Thyroid gland (tissue), 4 donors: Measurements from ENCODE around the gene MRM2. TPM values are rescaled to one million over a fixed set of nuclear protein-coding genes. Genes with fewer than 3 reads are reported as not detected.

Experiments used
- DNase-seq, 2 donors: peaks; one replicate each; pipeline ENCODE4 v3.0.0-alpha.2; 2019
- H3K27ac ChIP-seq, 3 donors: fragments of 200-600 bp; sonication (generic); 1 replicate in 2 of 3; 2 replicates in 1 of 3; pipeline ENCODE4 v1.5.1; 2016 to 2019; ENCODE audit warnings: mild to moderate bottlenecking in 1 of 3, moderate library complexity in 1 of 3
- H3K27me3 ChIP-seq: fragments of 200-600 bp; sonication (generic); one replicate; pipeline ENCODE4 v1.5.1; 2019
- H3K36me3 ChIP-seq, 2 donors: fragments of 200-600 bp; sonication (generic); one replicate each; pipeline ENCODE4 v1.5.1; 2016 to 2019
- H3K4me1 ChIP-seq, 2 donors: fragments of 200-600 bp; sonication (generic); one replicate each; pipeline ENCODE4 v1.5.1; 2017 to 2019
- H3K4me3 ChIP-seq, 3 donors: fragments of 200-600 bp; sonication (generic); replicated peaks in 1 of 3; 1 replicate in 2 of 3; 2 replicates in 1 of 3; pipeline ENCODE4 v1.5.1; 2016; ENCODE audit warnings: mild to moderate bottlenecking in 1 of 3
- H3K9me3 ChIP-seq: fragments of 200-600 bp; sonication (generic); one replicate; pipeline ENCODE4 v1.5.1; 2017
- POLR2A ChIP-seq, 2 donors: fragments of 450-650 bp; IDR thresholded peaks; one replicate each; pipeline ENCODE4 v1.6.1; 2017; ENCODE audit warnings: antibody characterized with exemption in 2 of 2, mild to moderate bottlenecking in 2 of 2, moderate library complexity in 1 of 2
- WGBS, 2 donors: methylation state at CpG; one replicate each; pipeline ENCODE4 v1.1.5; 2017; 5-methylcytosine and 5-hydroxymethylcytosine counted together
- intact Hi-C: fragments of 100-400 bp; cut with DNase I; formaldehyde crosslinking; loops from one replicate; pipeline ENCODE4 v1.15.1; 2023
- total RNA-seq, 4 donors: library from RNA; depleted of rRNA; stranded (reverse); fragments of >200 nt; gene quantifications; one replicate each; pipeline ENCODE4 v1.2.3, GENCODE V29; 2016
- TF ChIP-seq, protein P1 (sequence below), 6 experiments: fragments of 200-600 bp in 3 of 6; fragments of 450-650 bp in 3 of 6; sonication (generic) in 3 of 6; IDR thresholded peaks; one replicate each; pipeline ENCODE4 v1.5.1; 2016 to 2019; ENCODE audit warnings: antibody characterized with exemption in 6 of 6, mild to moderate bottlenecking in 2 of 6, inconsistent platforms in 1 of 6, moderate library complexity in 1 of 6

Gene MRM2
- total RNA-seq, 4 donors from 2014 or later = 14.7 to 23.8 (median 18.2) TPM

DNA sequence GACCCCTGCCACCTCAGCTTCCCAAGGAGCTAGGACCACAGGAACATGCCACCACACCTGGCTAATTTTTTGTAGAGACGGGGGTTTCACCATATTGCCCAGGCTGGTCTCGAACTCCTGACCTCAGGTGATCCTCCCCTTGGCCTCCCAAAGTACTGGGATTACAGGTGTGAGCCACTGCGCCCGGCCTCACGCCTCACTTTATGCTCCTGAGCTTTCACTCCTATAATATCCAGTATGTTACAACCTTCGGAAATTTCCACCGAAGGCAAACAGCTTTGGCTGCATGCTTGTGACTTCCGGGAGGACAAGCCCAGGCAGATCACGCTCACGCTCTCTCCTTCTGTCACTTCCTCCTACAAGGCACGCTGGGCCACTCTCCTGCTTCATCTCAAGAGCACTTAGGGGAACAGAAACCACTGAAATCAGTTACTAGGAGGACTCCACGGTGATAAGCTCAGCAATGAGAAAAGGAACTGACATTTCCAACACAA is 4.8 kb downstream of the MRM2 start:
- no peak for DNase-seq
- intact Hi-C loops = no loop called here
- 80 to 86% methylated on average over 12 of the region's 12 CpGs for WGBS, 2 donors
- Histone ChIP-seq H3K4me1 (peaks cover 13 to 15% of the 10 kb centered on the region in 2 donors), H3K4me3 (no peak overlapping the region), H3K27ac (no peak overlapping the region), H3K27me3 (no peaks in the 10 kb centered on the region), H3K36me3 (peaks cover 23 to 31% of the 10 kb centered on the region in 2 donors), H3K9me3 (no peaks in the 10 kb centered on the region)
- no peak for TF ChIP-seq POLR2A (IDR thresholded peaks at IDR 0.05)
- TF ChIP-seq, protein P1, sequence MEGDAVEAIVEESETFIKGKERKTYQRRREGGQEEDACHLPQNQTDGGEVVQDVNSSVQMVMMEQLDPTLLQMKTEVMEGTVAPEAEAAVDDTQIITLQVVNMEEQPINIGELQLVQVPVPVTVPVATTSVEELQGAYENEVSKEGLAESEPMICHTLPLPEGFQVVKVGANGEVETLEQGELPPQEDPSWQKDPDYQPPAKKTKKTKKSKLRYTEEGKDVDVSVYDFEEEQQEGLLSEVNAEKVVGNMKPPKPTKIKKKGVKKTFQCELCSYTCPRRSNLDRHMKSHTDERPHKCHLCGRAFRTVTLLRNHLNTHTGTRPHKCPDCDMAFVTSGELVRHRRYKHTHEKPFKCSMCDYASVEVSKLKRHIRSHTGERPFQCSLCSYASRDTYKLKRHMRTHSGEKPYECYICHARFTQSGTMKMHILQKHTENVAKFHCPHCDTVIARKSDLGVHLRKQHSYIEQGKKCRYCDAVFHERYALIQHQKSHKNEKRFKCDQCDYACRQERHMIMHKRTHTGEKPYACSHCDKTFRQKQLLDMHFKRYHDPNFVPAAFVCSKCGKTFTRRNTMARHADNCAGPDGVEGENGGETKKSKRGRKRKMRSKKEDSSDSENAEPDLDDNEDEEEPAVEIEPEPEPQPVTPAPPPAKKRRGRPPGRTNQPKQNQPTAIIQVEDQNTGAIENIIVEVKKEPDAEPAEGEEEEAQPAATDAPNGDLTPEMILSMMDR (IDR thresholded peaks at IDR 0.05) = no peak

DNA sequence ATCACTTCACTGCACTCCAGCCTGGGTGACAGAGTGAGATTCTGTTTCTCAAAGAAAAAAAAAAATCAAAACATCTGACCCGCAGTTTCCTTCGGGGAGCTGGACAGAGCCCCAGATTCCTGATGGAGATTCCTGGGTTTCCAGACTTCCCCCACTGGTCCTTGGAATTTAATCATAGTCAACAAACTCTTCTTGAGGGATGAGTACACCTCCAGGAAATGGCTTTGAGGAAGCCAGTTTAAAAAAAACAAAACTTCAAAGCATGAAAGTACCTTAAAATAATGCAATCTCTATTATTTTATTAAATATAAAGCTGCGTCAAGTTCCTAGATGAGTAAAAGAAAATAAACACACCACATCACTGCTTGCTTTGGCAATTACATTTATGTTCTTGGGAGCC is 8.1 kb downstream of the MRM2 start:
- Histone ChIP-seq H3K27ac (no peak overlapping the region), H3K4me3 (no peak overlapping the region), H3K9me3 (no peaks in the 10 kb centered on the region), H3K36me3 (peaks cover 17 to 27% of the 10 kb centered on the region in 2 donors), H3K27me3 (no peaks in the 10 kb centered on the region), H3K4me1 (peaks cover 17 to 18% of the 10 kb centered on the region in 2 donors)
- intact Hi-C loops = no loop called here
- 84 to 86% methylated on average over 3 of the region's 3 CpGs for WGBS, 2 donors
- DNase-seq = no peak
- TF ChIP-seq, protein P1 (IDR thresholded peaks at IDR 0.05) = no peak
- TF ChIP-seq POLR2A (IDR thresholded peaks at IDR 0.05) = no peak

DNA sequence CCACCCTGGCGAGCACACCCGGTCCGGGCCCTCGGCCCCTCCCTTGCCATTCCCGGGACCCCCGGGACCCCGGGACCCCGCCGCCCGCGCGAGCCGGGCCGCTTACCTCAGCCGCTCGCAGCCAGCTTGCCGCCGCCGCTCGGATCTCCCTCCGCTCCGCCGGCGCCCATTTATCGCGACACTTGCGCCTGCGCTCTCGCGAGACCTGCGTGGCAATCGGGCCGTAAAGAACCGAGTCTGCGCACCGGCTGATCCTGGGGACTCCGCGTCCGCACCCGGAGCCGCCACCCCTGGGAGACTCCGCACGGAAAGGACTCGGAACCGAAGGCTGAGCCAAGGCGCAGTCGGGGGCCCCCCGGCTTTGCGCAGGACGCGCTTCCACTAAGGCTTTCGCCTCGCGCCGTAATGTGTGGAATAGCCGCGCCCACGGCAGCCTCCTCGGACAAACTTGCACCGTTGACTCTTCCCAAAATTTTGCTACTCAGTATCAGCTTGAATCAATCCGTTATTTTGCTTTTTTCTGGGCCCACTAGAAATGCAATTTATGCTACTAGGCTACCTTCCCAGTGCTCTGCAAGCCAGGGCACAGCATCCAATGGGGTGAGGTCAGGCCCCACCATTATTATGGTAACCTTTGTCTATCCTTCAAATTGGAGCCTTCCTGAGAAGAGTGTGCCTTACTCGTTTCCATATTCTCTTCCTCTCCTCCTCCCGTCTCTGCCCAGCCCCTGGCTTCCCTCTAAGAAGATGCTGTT is 9.1 kb downstream of the MRM2 start, which contains the start of gene MAD1L1:
Gene MAD1L1 (minus strand): TSS at position 180 of the 755 bp plus-strand sequence. CDS start 2,812 bp downstream, outside the sequence.
- Histone ChIP-seq H3K36me3 (peaks cover 10 to 20% of the 10 kb centered on the region in 2 donors), H3K4me3 (peak within 1 kb of the TSS; percentile 7 to 100 (median 81)), H3K27ac (peak within 1 kb of the TSS in 2 of 3 donors; percentile 57 to 68), H3K27me3 (no peaks in the 10 kb centered on the region), H3K4me1 (peaks cover 17 to 18% of the 10 kb centered on the region in 2 donors), H3K9me3 (no peaks in the 10 kb centered on the region)
- 0 to 2% methylated on average over 6 to 21 of the region's 63 CpGs for WGBS, 2 donors
- intact Hi-C loops = no loop called here
- TF ChIP-seq POLR2A (IDR thresholded peaks at IDR 0.05) = peak in 1 of 2 donors; percentile 65
- TF ChIP-seq, protein P1 (IDR thresholded peaks at IDR 0.05) = no peak
- DNase-seq = peak; percentile 87 to 91

DNA sequence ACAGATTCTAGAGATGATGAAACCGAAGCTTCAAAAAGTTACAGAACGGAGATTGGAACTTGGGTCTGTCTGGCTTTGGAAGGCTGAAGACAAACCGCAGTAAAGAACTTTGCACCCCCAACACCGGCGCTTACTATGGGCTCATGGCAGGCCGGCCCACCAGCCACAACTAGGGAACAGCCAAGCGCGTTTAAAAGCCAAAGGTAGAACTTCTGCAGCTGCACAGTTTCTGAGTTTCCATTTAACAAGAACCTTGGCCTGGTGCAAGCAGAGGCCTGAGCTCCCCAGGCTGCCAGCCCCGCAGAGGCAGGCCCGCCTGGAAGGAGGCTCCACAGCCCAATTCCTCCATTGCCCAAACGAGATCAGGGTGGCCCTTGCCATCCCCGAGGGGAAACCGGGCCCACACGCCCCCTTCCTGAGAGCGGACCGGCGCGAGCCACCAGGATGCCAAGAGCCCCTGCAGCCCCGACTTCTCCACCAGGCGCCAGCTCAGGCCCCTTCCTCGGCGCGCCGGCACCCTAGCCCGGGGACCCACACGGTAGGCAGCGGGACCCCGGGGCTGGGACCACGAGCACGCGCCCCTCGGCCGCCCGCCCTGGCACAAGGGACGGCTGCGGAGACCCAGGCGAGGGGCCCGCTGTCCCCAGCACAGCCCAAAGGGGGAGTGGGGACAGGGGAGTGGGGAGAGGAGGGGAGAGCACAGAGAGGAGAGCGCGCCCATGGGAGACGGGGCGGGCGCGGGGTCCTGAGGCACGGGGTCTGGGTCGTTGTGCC is 9.8 kb downstream of the MRM2 start:
- peak overlapping the region in 2 of 3 donors; percentile 57 to 68 for H3K27ac ChIP-seq
- peaks cover 10 to 16% of the 10 kb centered on the region in 2 donors for H3K36me3 ChIP-seq
- 6 to 9% methylated on average over 8 to 13 of the region's 46 CpGs for WGBS, 2 donors
- DNase-seq = no peak
- TF ChIP-seq, protein P1 (IDR thresholded peaks at IDR 0.05) = no peak
- TF ChIP-seq POLR2A (IDR thresholded peaks at IDR 0.05) = no peak
- peak overlapping the region; percentile 7 to 100 (median 81) for H3K4me3 ChIP-seq
- intact Hi-C loops = no loop called here
- H3K4me1 ChIP-seq = peaks cover 17 to 18% of the 10 kb centered on the region in 2 donors
- no peaks in the 10 kb centered on the region for H3K27me3 ChIP-seq
- no peaks in the 10 kb centered on the region for H3K9me3 ChIP-seq
